ENCODE measurements around the gene TRIM2.

DNA sequence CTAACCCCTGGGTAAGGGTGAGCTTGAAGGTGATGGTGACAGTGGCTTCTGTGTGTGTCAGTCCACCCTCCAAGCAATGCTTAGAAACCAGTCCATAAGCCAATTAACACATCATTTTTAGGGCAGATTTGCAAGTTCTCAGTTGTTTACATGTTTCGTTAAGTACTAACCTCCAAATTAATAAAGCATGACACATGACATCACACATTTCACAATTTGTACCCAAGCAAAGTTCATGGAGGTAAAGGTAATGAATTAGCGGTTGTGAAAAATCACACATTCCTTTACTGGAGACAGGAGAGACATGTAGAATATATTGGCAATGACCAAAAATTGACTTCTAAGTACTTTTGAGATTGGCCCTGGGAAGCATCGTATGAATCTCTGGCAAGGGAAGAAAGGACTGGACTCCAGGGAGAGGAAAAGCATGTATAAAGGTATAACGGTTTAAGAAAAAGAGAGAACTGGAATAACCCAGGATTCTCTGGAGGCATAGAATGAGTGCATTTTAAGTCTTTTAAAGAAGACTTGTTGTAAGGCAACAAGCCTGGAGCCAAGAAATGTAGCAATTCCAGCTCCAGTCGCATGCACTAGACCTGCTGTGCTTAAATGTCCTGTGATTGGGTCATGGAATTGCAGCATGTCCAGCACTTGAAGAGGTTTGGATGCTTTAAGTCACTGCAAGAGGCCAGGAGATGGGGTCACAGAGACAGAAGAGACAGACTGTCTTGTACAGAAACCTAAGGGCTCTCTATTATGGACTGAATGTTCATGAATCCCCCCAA lies 34.1 kb downstream of the TRIM2 start:
- TF ChIP-seq, protein P1, sequence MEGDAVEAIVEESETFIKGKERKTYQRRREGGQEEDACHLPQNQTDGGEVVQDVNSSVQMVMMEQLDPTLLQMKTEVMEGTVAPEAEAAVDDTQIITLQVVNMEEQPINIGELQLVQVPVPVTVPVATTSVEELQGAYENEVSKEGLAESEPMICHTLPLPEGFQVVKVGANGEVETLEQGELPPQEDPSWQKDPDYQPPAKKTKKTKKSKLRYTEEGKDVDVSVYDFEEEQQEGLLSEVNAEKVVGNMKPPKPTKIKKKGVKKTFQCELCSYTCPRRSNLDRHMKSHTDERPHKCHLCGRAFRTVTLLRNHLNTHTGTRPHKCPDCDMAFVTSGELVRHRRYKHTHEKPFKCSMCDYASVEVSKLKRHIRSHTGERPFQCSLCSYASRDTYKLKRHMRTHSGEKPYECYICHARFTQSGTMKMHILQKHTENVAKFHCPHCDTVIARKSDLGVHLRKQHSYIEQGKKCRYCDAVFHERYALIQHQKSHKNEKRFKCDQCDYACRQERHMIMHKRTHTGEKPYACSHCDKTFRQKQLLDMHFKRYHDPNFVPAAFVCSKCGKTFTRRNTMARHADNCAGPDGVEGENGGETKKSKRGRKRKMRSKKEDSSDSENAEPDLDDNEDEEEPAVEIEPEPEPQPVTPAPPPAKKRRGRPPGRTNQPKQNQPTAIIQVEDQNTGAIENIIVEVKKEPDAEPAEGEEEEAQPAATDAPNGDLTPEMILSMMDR (IDR thresholded peaks at IDR 0.05) = no peak
- TF ChIP-seq POLR2AphosphoS5 (IDR thresholded peaks at IDR 0.05) = no peak
- no peak for TF ChIP-seq POLR2A (IDR thresholded peaks at IDR 0.05)

All from upper lobe of left lung (tissue), 4 donors.